GM18909 (cell line): ENCODE data around the gene TMC2.
"Not testable (repeated sequence)": the region's sequence is repeated elsewhere in the genome, so short reads cannot be mapped to it uniquely, and the experiment has no call there.

Experiments used
- ATAC-seq: cut with Tn5 transposase; IDR thresholded peaks from one replicate; pipeline ENCODE4 v1.9.1; 2021; ENCODE audit warnings: mild to moderate bottlenecking; ENCODE audit not compliant: unreplicated experiment, poor library complexity

The TMC2 gene

GRCh38 chr20:2656471-2657117 is 120.2 kb downstream of the TMC2 start:
- no peak for ATAC-seq

GRCh38 chr20:2657241-2657640 is 120.9 kb downstream of the TMC2 start:
- no peak for ATAC-seq

GRCh38 chr20:2657674-2658073 is 121.3 kb downstream of the TMC2 start:
- no peak for ATAC-seq

- no peak for ATAC-seq
Observed at GRCh38 chr20:2658414-2659354, 122.3 kb downstream of the TMC2 start.

- no peak for ATAC-seq
Observed at GRCh38 chr20:2659547-2659946, 123.2 kb downstream of the TMC2 start.

GRCh38 chr20:2663364-2663886 is 127.1 kb downstream of the TMC2 start:
- ATAC-seq, result no peak

- ATAC-seq, result peak; percentile 92
Observed at GRCh38 chr20:2663887-2664719, 127.7 kb downstream of the TMC2 start, which contains the start of gene IDH3B. IDH3B (minus strand) TSS chr20:2664216; CDS start chr20:2664188, 28 bp downstream.

- no peak for ATAC-seq
Observed at GRCh38 chr20:2671977-2672376, 135.6 kb downstream of the TMC2 start.

GRCh38 chr20:2672446-2672845 is 136.1 kb downstream of the TMC2 start:
- ATAC-seq, result no peak

GRCh38 chr20:2673453-2673852 is 137.1 kb downstream of the TMC2 start:
- ATAC-seq, result no peak

- ATAC-seq, result no peak
Observed at GRCh38 chr20:2680046-2680445, 143.7 kb downstream of the TMC2 start.

- ATAC-seq, result not testable (repeated sequence)
Observed at GRCh38 chr20:2682040-2682439, 145.7 kb downstream of the TMC2 start.

GRCh38 chr20:2684817-2685216 is 148.4 kb downstream of the TMC2 start:
- ATAC-seq, result not testable (repeated sequence)

GRCh38 chr20:2687514-2687913 is 151.1 kb downstream of the TMC2 start:
- no peak for ATAC-seq

GRCh38 chr20:2688041-2688591 is 151.7 kb downstream of the TMC2 start:
- no peak for ATAC-seq

- no peak for ATAC-seq
Observed at GRCh38 chr20:2690213-2690612, 153.8 kb downstream of the TMC2 start.

- ATAC-seq, result no peak
Observed at GRCh38 chr20:2690718-2691117, 154.3 kb downstream of the TMC2 start.

- ATAC-seq, result no peak
Observed at GRCh38 chr20:2691127-2691526, 154.8 kb downstream of the TMC2 start.
